ENCODE measurements around the gene GBP4. TPM values are rescaled to one million over a fixed set of nuclear protein-coding genes. Genes with fewer than 3 reads are reported as not detected.

The GBP4 gene
- total RNA-seq, 1 experiment from 2014 or later = 0.09 TPM

GRCh38 chr1:89133747-89134146 lies 65.0 kb downstream of the GBP4 start:
- no peak for DNase-seq (ENCODE audit: low spot score)
- Mint-ChIP-seq H3K36me3 (no peaks in the 10 kb centered on the region), H3K27ac (no peak overlapping the region), H3K4me3 (no peak overlapping the region), H3K9me3 (peaks cover 10% of the 10 kb centered on the region; the same call in 1 of the 2 replicates), H3K4me1 (no peaks in the 10 kb centered on the region), H3K27me3 (ENCODE audit: low read depth) (no peaks in the 10 kb centered on the region)
- no peak for TF ChIP-seq ZNF423 (CRISPR knock-in tag; IDR thresholded peaks at IDR 0.05)
- no peak for ATAC-seq
- ChIA-PET CTCF (interaction anchor here (1.8 kb wide), 1 partner anchor 48 kb away, joined by 5 read pairs; no protein-coding TSS in a partner anchor), POLR2A (no interaction called here)

Other genes with a start within 250 kb of the GBP4 start
- gene KYAT3, start 206.3 kb downstream of the GBP4 start, total RNA-seq (2021) = 34.6 to 37.0 TPM (median 36.2 TPM) in 3 replicates
- gene RBMXL1, start 206.3 kb downstream of the GBP4 start, total RNA-seq (2021) = 22.0 to 25.9 TPM (median 24.0 TPM) in 3 replicates
- 0.18 TPM in 2 of 3 replicates, not detected in the other for gene GBP3, start 176.1 kb downstream of the GBP4 start, total RNA-seq (2021)
- gene GBP1, start 133.7 kb downstream of the GBP4 start, total RNA-seq (2021) = 0.20 to 0.44 TPM in 2 of 3 replicates, not detected in the other
- gene GBP2, start 72.8 kb downstream of the GBP4 start, total RNA-seq (2021) = 0.24 to 0.69 TPM (median 0.46 TPM) in 3 replicates
- not detected in 3 replicates for gene GBP7, start 22.9 kb downstream of the GBP4 start, total RNA-seq (2021)
- 0.17 to 0.25 TPM (median 0.23 TPM) in 3 replicates for gene GBP5, start 73.9 kb upstream of the GBP4 start, total RNA-seq (2021)
- gene GBP6, start 165.1 kb upstream of the GBP4 start, total RNA-seq (2021) = not detected in 3 replicates